ENCODE measurements around the gene EPHB3. TPM values are rescaled to one million over a fixed set of nuclear protein-coding genes. Genes with fewer than 3 reads are reported as not detected.

The EPHB3 gene
- under 0.01 TPM in 2 replicates for total RNA-seq

GRCh38 chr3:184561061-184561912 lies at the start of gene EPHB3:
EPHB3 (plus strand) TSS chr3:184561785; CDS start chr3:184562236, 451 bp downstream.

Other genes with a start within 250 kb of the EPHB3 start
- gene EIF4G1, start 247.2 kb upstream of the EPHB3 start, total RNA-seq = 301 and 661 TPM in 2 replicates
- 16.4 and 43.0 TPM in 2 replicates for gene FAM131A, start 224.2 kb upstream of the EPHB3 start, total RNA-seq
- 1.3 and 2.6 TPM in 2 replicates for gene CLCN2, start 200.2 kb upstream of the EPHB3 start, total RNA-seq
- gene POLR2H, start 200.1 kb upstream of the EPHB3 start, total RNA-seq = 74.5 and 97.8 TPM in 2 replicates
- gene THPO, start 183.6 kb upstream of the EPHB3 start, total RNA-seq = not detected in 2 replicates
- gene CHRD, start 181.7 kb upstream of the EPHB3 start, total RNA-seq = 0.16 and 0.69 TPM in 2 replicates
- 5.3 and 10.1 TPM in 2 replicates for gene MAGEF1, start 150.3 kb downstream of the EPHB3 start, total RNA-seq

Data from bladder microvascular endothelial cell (primary cell).